ENCODE measurements around the gene OR2A25. TPM values are rescaled to one million over a fixed set of nuclear protein-coding genes. Genes with fewer than 3 reads are reported as not detected.

OR2A25 gene
- polyA plus RNA-seq, 1 donor from 2014 or later = not detected

DNA sequence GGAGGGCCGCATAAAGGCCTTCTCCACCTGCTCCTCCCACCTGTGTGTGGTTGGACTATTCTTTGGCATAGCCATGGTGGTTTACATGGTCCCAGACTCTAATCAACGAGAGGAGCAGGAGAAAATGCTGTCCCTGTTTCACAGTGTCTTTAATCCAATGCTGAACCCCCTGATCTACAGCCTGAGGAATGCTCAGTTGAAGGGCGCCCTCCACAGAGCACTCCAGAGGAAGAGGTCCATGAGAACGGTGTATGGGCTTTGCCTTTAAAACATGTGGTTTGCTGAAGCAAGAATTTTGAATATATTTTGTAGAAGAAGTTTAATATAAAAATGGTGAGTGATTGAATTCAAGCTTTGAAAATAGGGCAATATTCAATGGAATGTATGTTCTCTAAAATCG lies 40.7 kb downstream of the OR2A25 start:
- Histone ChIP-seq H3K9me2 (ENCODE audit: insufficient read depth, low read length) (no peaks in the 10 kb centered on the region), H3K4me3 (ENCODE audit: low read length) (no peak overlapping the region), H3K79me2 (replicated peaks; ENCODE audit: insufficient read depth, low read length) (no peaks in the 10 kb centered on the region), H3K27me3 (ENCODE audit: insufficient read depth, low read depth, low read length) (no peaks in the 10 kb centered on the region), H3F3A (ENCODE audit: insufficient read depth, low read length, poor library complexity, severe bottlenecking) (no peaks in the 10 kb centered on the region), H3K9me3 (ENCODE audit: low read length) (no peaks in the 10 kb centered on the region), H3K27ac (ENCODE audit: low read length) (no peak overlapping the region), H2AFZ (ENCODE audit: low read depth, low read length) (no peak overlapping the region), H3K36me3 (ENCODE audit: insufficient read depth, low read length) (no peaks in the 10 kb centered on the region), H3K4me2 (ENCODE audit: low read length) (no peak overlapping the region), H4K20me1 (ENCODE audit: insufficient read depth) (no peaks in the 10 kb centered on the region), H3K9ac (ENCODE audit: low read length) (no peak overlapping the region)
- TF ChIP-seq, protein P1, sequence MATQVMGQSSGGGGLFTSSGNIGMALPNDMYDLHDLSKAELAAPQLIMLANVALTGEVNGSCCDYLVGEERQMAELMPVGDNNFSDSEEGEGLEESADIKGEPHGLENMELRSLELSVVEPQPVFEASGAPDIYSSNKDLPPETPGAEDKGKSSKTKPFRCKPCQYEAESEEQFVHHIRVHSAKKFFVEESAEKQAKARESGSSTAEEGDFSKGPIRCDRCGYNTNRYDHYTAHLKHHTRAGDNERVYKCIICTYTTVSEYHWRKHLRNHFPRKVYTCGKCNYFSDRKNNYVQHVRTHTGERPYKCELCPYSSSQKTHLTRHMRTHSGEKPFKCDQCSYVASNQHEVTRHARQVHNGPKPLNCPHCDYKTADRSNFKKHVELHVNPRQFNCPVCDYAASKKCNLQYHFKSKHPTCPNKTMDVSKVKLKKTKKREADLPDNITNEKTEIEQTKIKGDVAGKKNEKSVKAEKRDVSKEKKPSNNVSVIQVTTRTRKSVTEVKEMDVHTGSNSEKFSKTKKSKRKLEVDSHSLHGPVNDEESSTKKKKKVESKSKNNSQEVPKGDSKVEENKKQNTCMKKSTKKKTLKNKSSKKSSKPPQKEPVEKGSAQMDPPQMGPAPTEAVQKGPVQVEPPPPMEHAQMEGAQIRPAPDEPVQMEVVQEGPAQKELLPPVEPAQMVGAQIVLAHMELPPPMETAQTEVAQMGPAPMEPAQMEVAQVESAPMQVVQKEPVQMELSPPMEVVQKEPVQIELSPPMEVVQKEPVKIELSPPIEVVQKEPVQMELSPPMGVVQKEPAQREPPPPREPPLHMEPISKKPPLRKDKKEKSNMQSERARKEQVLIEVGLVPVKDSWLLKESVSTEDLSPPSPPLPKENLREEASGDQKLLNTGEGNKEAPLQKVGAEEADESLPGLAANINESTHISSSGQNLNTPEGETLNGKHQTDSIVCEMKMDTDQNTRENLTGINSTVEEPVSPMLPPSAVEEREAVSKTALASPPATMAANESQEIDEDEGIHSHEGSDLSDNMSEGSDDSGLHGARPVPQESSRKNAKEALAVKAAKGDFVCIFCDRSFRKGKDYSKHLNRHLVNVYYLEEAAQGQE (IDR thresholded peaks at IDR 0.05; ENCODE audit: borderline replicate concordance) = no peak
- TF ChIP-seq SMC3 (conservative IDR thresholded peaks at IDR 0.05; ENCODE audit: poor library complexity) = no peak
- TF ChIP-seq TAF1 (IDR thresholded peaks at IDR 0.05; ENCODE audit: low read depth) = no peak
- no peak for TF ChIP-seq MXI1 (conservative IDR thresholded peaks at IDR 0.05; ENCODE audit: poor library complexity, severe bottlenecking)
- no peak for TF ChIP-seq EZH2 (IDR thresholded peaks at IDR 0.05; ENCODE audit: borderline replicate concordance, insufficient read depth, low read length, poor library complexity, severe bottlenecking)
- no peak for TF ChIP-seq POLR2AphosphoS5 (IDR thresholded peaks at IDR 0.05)
- TF ChIP-seq, protein P2, sequence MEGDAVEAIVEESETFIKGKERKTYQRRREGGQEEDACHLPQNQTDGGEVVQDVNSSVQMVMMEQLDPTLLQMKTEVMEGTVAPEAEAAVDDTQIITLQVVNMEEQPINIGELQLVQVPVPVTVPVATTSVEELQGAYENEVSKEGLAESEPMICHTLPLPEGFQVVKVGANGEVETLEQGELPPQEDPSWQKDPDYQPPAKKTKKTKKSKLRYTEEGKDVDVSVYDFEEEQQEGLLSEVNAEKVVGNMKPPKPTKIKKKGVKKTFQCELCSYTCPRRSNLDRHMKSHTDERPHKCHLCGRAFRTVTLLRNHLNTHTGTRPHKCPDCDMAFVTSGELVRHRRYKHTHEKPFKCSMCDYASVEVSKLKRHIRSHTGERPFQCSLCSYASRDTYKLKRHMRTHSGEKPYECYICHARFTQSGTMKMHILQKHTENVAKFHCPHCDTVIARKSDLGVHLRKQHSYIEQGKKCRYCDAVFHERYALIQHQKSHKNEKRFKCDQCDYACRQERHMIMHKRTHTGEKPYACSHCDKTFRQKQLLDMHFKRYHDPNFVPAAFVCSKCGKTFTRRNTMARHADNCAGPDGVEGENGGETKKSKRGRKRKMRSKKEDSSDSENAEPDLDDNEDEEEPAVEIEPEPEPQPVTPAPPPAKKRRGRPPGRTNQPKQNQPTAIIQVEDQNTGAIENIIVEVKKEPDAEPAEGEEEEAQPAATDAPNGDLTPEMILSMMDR (IDR thresholded peaks at IDR 0.05; ENCODE audit: poor library complexity, severe bottlenecking) = no peak
- TF ChIP-seq RAD21 (conservative IDR thresholded peaks at IDR 0.05) = no peak
- no peak for TF ChIP-seq EP300 (conservative IDR thresholded peaks at IDR 0.05; ENCODE audit: poor library complexity, severe bottlenecking)

DNA sequence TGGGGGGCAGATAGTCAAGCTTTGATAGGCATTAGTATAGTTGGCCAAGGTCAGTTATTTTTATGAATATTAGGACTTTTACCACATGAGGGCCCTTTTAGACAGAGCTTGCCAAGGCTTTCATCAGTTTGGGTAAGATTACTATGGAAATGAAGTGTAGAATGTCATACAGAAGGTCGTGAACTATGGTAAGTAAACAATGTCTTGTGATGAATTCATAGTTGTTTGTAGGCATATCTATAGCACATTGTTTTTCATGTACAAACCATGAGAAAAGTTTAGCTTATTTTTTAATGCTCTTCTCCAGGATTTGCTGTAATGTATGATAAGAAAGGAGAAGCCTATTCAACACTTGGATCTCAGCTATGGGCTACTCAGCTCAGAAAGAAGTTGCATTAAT lies 44.0 kb downstream of the OR2A25 start:
- no peak overlapping the region for H3K9ac ChIP-seq (ENCODE audit: low read length)
- H4K20me1 ChIP-seq (ENCODE audit: insufficient read depth) = no peaks in the 10 kb centered on the region
- H3K4me3 ChIP-seq (ENCODE audit: low read length) = no peak overlapping the region
- no peak overlapping the region for H3K4me2 ChIP-seq (ENCODE audit: low read length)
- H3K36me3 ChIP-seq (ENCODE audit: insufficient read depth, low read length) = no peaks in the 10 kb centered on the region
- no peaks in the 10 kb centered on the region for H3K27me3 ChIP-seq (ENCODE audit: insufficient read depth, low read depth, low read length)
- no peaks in the 10 kb centered on the region for H3K9me2 ChIP-seq (ENCODE audit: insufficient read depth, low read length)
- no peak overlapping the region for H3K27ac ChIP-seq (ENCODE audit: low read length)
- no peaks in the 10 kb centered on the region for H3K9me3 ChIP-seq (ENCODE audit: low read length)
- H2AFZ ChIP-seq (ENCODE audit: low read depth, low read length) = no peak overlapping the region
- no peaks in the 10 kb centered on the region for H3F3A ChIP-seq (ENCODE audit: insufficient read depth, low read length, poor library complexity, severe bottlenecking)
- no peaks in the 10 kb centered on the region for H3K79me2 ChIP-seq (replicated peaks; ENCODE audit: insufficient read depth, low read length)
- no peak for TF ChIP-seq EP300 (conservative IDR thresholded peaks at IDR 0.05; ENCODE audit: poor library complexity, severe bottlenecking)
- TF ChIP-seq POLR2AphosphoS5 (IDR thresholded peaks at IDR 0.05) = no peak
- no peak for TF ChIP-seq SMC3 (conservative IDR thresholded peaks at IDR 0.05; ENCODE audit: poor library complexity)
- no peak for TF ChIP-seq EZH2 (IDR thresholded peaks at IDR 0.05; ENCODE audit: borderline replicate concordance, insufficient read depth, low read length, poor library complexity, severe bottlenecking)
- TF ChIP-seq RAD21 (conservative IDR thresholded peaks at IDR 0.05) = no peak
- no peak for TF ChIP-seq TAF1 (IDR thresholded peaks at IDR 0.05; ENCODE audit: low read depth)
- TF ChIP-seq, protein P2 (IDR thresholded peaks at IDR 0.05; ENCODE audit: poor library complexity, severe bottlenecking) = no peak
- TF ChIP-seq, protein P1 (IDR thresholded peaks at IDR 0.05; ENCODE audit: borderline replicate concordance) = no peak
- no peak for TF ChIP-seq MXI1 (conservative IDR thresholded peaks at IDR 0.05; ENCODE audit: poor library complexity, severe bottlenecking)

Measured in neural cell (in vitro differentiated cells).